Vagina (tissue), 2 donors: ENCODE measurements around the gene GFER.

Experiments
- CTCF ChIP-seq, 3 experiments: fragments of 450-650 bp in 2 of 3; fragments of 200-600 bp in 1 of 3; sonication (generic) in 1 of 3; IDR thresholded peaks; one replicate each; pipeline ENCODE4 v1.5.1; 2017 to 2019; ENCODE audit warnings: antibody characterized with exemption in 3 of 3, mild to moderate bottlenecking in 2 of 3, moderate library complexity in 2 of 3
- POLR2A ChIP-seq, 2 donors: fragments of 450-650 bp; IDR thresholded peaks; one replicate each; pipeline ENCODE4 v1.6.1; 2017; ENCODE audit warnings: antibody characterized with exemption in 2 of 2, mild to moderate bottlenecking in 2 of 2, moderate library complexity in 2 of 2
- POLR2AphosphoS5 ChIP-seq, 2 donors: sonication (generic); formaldehyde crosslinking; IDR thresholded peaks; one replicate each; pipeline ENCODE4 v1.9.0; 2017; ENCODE audit warnings: antibody characterized with exemption in 2 of 2, mild to moderate bottlenecking in 2 of 2, low read depth in 1 of 2; ENCODE audit not compliant: insufficient read depth in 1 of 2

GRCh38 chr16:2002406-2003230 lies 18.6 kb downstream of the GFER start:
- TF ChIP-seq CTCF (IDR thresholded peaks at IDR 0.05) (no peak), POLR2A (IDR thresholded peaks at IDR 0.05) (no peak), POLR2AphosphoS5 (IDR thresholded peaks at IDR 0.05; ENCODE audit: insufficient read depth in 1 of 2, low read depth in 1 of 2) (no peak)
